ENCODE results near the gene PIP5K1B. TPM values are rescaled to one million over a fixed set of nuclear protein-coding genes. Genes with fewer than 3 reads are reported as not detected.

PIP5K1B gene
- total and polyA plus RNA-seq, 2 of the 13 experiments (the other 11 are each of a cell fraction or from before 2014, with no cell fraction given) = 15.8 to 17.5 TPM

GRCh38 chr9:68873179-68873578 lies 168.1 kb downstream of the PIP5K1B start:
- Histone ChIP-seq H3K9ac (ENCODE audit: insufficient read depth, low read depth, low read length) (no peak overlapping the region), H3K4me3 (replicated peaks in 1 of 3; ENCODE audit: insufficient read depth in 1 of 3, low read depth in 2 of 3, low read length in 3 of 3) (no peak overlapping the region), H3K79me2 (ENCODE audit: insufficient read depth, low read length) (no peaks in the 10 kb centered on the region), H3K4me1 (ENCODE audit: insufficient read depth, low read length) (peaks cover 11% of the 10 kb centered on the region; the same call in 1 of the 2 replicates), H2AFZ (ENCODE audit: low read length) (no peak overlapping the region), H3K27me3 (ENCODE audit: control insufficient read depth in 1 of 2, insufficient read depth in 2 of 2, low read length in 2 of 2) (no peaks in the 10 kb centered on the region), H3K36me3 (replicated peaks in 1 of 2; ENCODE audit: control insufficient read depth in 1 of 2, insufficient read depth in 2 of 2, low read length in 2 of 2) (peaks cover 0 to 10% of the 10 kb centered on the region in 2 experiments; a peak in 2 of 5 replicates), H3K9me3 (ENCODE audit: low read length) (no peaks in the 10 kb centered on the region), H3K4me2 (ENCODE audit: low read depth, low read length) (no peak overlapping the region), H4K20me1 (ENCODE audit: insufficient read depth, low read length) (no peaks in the 10 kb centered on the region), H3K27ac (ENCODE audit: extremely low read length, insufficient read depth, low read length) (no peak overlapping the region)
- no peak for TF ChIP-seq PHF20 (CRISPR knock-in tag; IDR thresholded peaks at IDR 0.05)
- no peak for TF ChIP-seq MNT (IDR thresholded peaks at IDR 0.05)
- no peak for TF ChIP-seq ZNF337 (CRISPR knock-in tag; IDR thresholded peaks at IDR 0.05; ENCODE audit: borderline replicate concordance, low read depth)
- TF ChIP-seq ZNF33B (CRISPR knock-in tag; IDR thresholded peaks at IDR 0.05) = no peak
- no peak for TF ChIP-seq BATF2 (CRISPR knock-in tag; IDR thresholded peaks at IDR 0.05)
- TF ChIP-seq MTA3 (CRISPR knock-in tag; IDR thresholded peaks at IDR 0.05) = no peak
- TF ChIP-seq SAFB2 (CRISPR knock-in tag; IDR thresholded peaks at IDR 0.05; ENCODE audit: borderline replicate concordance, low read depth) = no peak
- TF ChIP-seq ZNF225 (CRISPR knock-in tag; IDR thresholded peaks at IDR 0.05) = no peak
- no peak for TF ChIP-seq ZMYM3 (CRISPR knock-in tag; IDR thresholded peaks at IDR 0.05)
- no peak for TF ChIP-seq ZNF883 (CRISPR knock-in tag; IDR thresholded peaks at IDR 0.05; ENCODE audit: not compliant biosample characterization)
- TF ChIP-seq SOX5 (CRISPR knock-in tag; IDR thresholded peaks at IDR 0.05; ENCODE audit: borderline replicate concordance) = no peak
- TF ChIP-seq ZNF362 (CRISPR knock-in tag; IDR thresholded peaks at IDR 0.05; ENCODE audit: borderline replicate concordance) = no peak
- TF ChIP-seq ZNF598 (CRISPR knock-in tag; IDR thresholded peaks at IDR 0.05; ENCODE audit: borderline replicate concordance) = no peak
- no peak for TF ChIP-seq SNAI1 (CRISPR knock-in tag; IDR thresholded peaks at IDR 0.05; ENCODE audit: borderline replicate concordance)
- TF ChIP-seq ZNF878 (CRISPR knock-in tag; IDR thresholded peaks at IDR 0.05) = no peak
- WGBS (ENCODE audit: low lambda C conversion rate) = 98% methylated on average over 6 of the region's 6 CpGs
- ATAC-seq (no peak), DNase-seq (ENCODE audit: low spot score) (no peak), FAIRE-seq (no peak)
- BruUV-seq (replicated peaks) = no TSS peak
- in situ Hi-C loops (cut with HindIII; ENCODE audit: extremely low pct_ligation_motif_present, low pct_unique_long_range_greater_than_20kb) = no loop called here
- POLR2A ChIA-PET = no interaction called here
- intact Hi-C loops (cut with micrococcal nuclease; ENCODE audit: unreplicated experiment) = no loop called here
- CTCF ChIA-PET (ENCODE audit: low intra/inter-chr PET ratio, low total read pairs) = no interaction called here
